Stimulated activated CD8-positive, alpha-beta memory T cell treated with anti-CD3 and anti-CD28 coated beads, Interleukin-2, amount 100 ng/mL, for 1 hour (primary cell): ENCODE measurements around the gene NFATC2.
"Not testable (repeated sequence)": the region's sequence is repeated elsewhere in the genome, so short reads cannot be mapped to it uniquely, and the experiment has no call there.

ENCODE experiments used
- DNase-seq, 2 donors: peaks; one replicate each; pipeline ENCODE4 v3.0.0-alpha.2; 2020; ENCODE audit warnings: low read depth in 2 of 2

The NFATC2 gene

GRCh38 chr20:51568533-51568932 is 26.0 kb upstream of the NFATC2 start:
- not testable (repeated sequence) for DNase-seq

GRCh38 chr20:51567622-51568021 is 25.1 kb upstream of the NFATC2 start:
- DNase-seq: no peak

GRCh38 chr20:51566594-51566993 is 24.1 kb upstream of the NFATC2 start:
- no peak for DNase-seq

- DNase-seq: no peak
Measured at GRCh38 chr20:51565298-51566144, 23.0 kb upstream of the NFATC2 start.

GRCh38 chr20:51563486-51564332 is 21.2 kb upstream of the NFATC2 start:
- DNase-seq: no peak

- no peak for DNase-seq
Measured at GRCh38 chr20:51563174-51563485, 20.6 kb upstream of the NFATC2 start.

- DNase-seq: no peak
Measured at GRCh38 chr20:51562332-51563173, 20.0 kb upstream of the NFATC2 start.

GRCh38 chr20:51562027-51562331 is 19.5 kb upstream of the NFATC2 start:
- no peak for DNase-seq

GRCh38 chr20:51560550-51561307 is 18.2 kb upstream of the NFATC2 start:
- DNase-seq: no peak

- DNase-seq: no peak
Measured at GRCh38 chr20:51560042-51560441, 17.5 kb upstream of the NFATC2 start.

- no peak for DNase-seq
Measured at GRCh38 chr20:51554538-51555165, 12.1 kb upstream of the NFATC2 start.

GRCh38 chr20:51553897-51554486 is 11.5 kb upstream of the NFATC2 start:
- DNase-seq: no peak

GRCh38 chr20:51551186-51551585 is 8.7 kb upstream of the NFATC2 start:
- DNase-seq: no peak

GRCh38 chr20:51549474-51549873 is 7.0 kb upstream of the NFATC2 start:
- DNase-seq: no peak

GRCh38 chr20:51547951-51548350 is 5.4 kb upstream of the NFATC2 start:
- DNase-seq: no peak

GRCh38 chr20:51545515-51545914 is 3.0 kb upstream of the NFATC2 start:
- DNase-seq: no peak

- DNase-seq: no peak
Measured at GRCh38 chr20:51543422-51543788, 886 bp upstream of the NFATC2 start.

GRCh38 chr20:51542033-51542570 is 417 bp downstream of the NFATC2 start:
- DNase-seq: peak; percentile 21 to 32

GRCh38 chr20:51541189-51542032 is 1.1 kb downstream of the NFATC2 start:
- DNase-seq: peak; percentile 59 to 66

- DNase-seq: no peak
Measured at GRCh38 chr20:51540580-51540979, 1.9 kb downstream of the NFATC2 start.
